Trophoblast cell (in vitro differentiated cells and primary cell): Measurements from ENCODE around the gene LACTBL1.
"Not testable (repeated sequence)": the region's sequence is repeated elsewhere in the genome, so short reads cannot be mapped to it uniquely, and the experiment has no call there.

Experiments
- DNase-seq, 2 donors: peaks; one replicate each; pipeline ENCODE4 v3.0.0-alpha.2; 2016
- H2AFZ ChIP-seq: 2 replicates; pipeline ENCODE4 v1.6.1; 2013; ENCODE audit warnings: low read length, moderate library complexity, mild to moderate bottlenecking; ENCODE audit not compliant: insufficient read depth, poor library complexity
- H2AK5ac ChIP-seq: 2 replicates; pipeline ENCODE4 v1.6.1; 2013; ENCODE audit warnings: mild to moderate bottlenecking, low read length
- H2BK120ac ChIP-seq: 2 replicates; pipeline ENCODE4 v1.6.1; 2013; ENCODE audit warnings: low read length, mild to moderate bottlenecking, moderate library complexity; ENCODE audit not compliant: insufficient read depth, poor library complexity
- H2BK12ac ChIP-seq: 2 replicates; pipeline ENCODE4 v1.6.1; 2013; ENCODE audit warnings: mild to moderate bottlenecking, low read length, moderate library complexity
- H2BK5ac ChIP-seq: 2 replicates; pipeline ENCODE4 v1.6.1; 2013; ENCODE audit warnings: low read length, low read depth, moderate library complexity, mild to moderate bottlenecking; ENCODE audit not compliant: poor library complexity
- H3K14ac ChIP-seq: 2 replicates; pipeline ENCODE4 v1.6.1; 2013; ENCODE audit warnings: mild to moderate bottlenecking, low read length
- H3K18ac ChIP-seq: 2 replicates; pipeline ENCODE4 v1.6.1; 2013; ENCODE audit warnings: mild to moderate bottlenecking, low read length
- H3K23ac ChIP-seq: 2 replicates; pipeline ENCODE4 v1.6.1; 2013; ENCODE audit warnings: low read length
- H3K27ac ChIP-seq: 2 replicates; pipeline ENCODE4 v1.5.1; 2013; ENCODE audit warnings: low read depth, mild to moderate bottlenecking, inconsistent platforms, low read length, moderate library complexity
- H3K27me3 ChIP-seq: 2 replicates; pipeline ENCODE4 v1.6.1; 2013; ENCODE audit warnings: inconsistent platforms, mild to moderate bottlenecking, low read length, moderate library complexity; ENCODE audit not compliant: insufficient read depth
- H3K36me3 ChIP-seq, 2 experiments: 1 replicate in 1 of 2; 2 replicates in 1 of 2; pipeline ENCODE4 v1.6.1; 2013; ENCODE audit warnings: low read length in 2 of 2, mild to moderate bottlenecking in 2 of 2, moderate library complexity in 1 of 2; ENCODE audit not compliant: insufficient read depth in 2 of 2, control insufficient read depth in 1 of 2
- H3K4ac ChIP-seq: 2 replicates; pipeline ENCODE4 v1.6.1; 2013; ENCODE audit warnings: low read depth, mild to moderate bottlenecking, low read length, moderate library complexity
- H3K4me1 ChIP-seq, 2 experiments: 1 replicate in 1 of 2; 2 replicates in 1 of 2; pipeline ENCODE4 v1.6.1; 2013; ENCODE audit warnings: low read length in 2 of 2, mild to moderate bottlenecking in 2 of 2, moderate library complexity in 1 of 2; ENCODE audit not compliant: insufficient read depth in 2 of 2, control insufficient read depth in 1 of 2
- H3K4me2 ChIP-seq: 2 replicates; pipeline ENCODE4 v1.6.1; 2013; ENCODE audit warnings: inconsistent platforms, mild to moderate bottlenecking, low read length, moderate library complexity
- H3K4me3 ChIP-seq: 2 replicates; pipeline ENCODE4 v1.5.1; 2013; ENCODE audit warnings: mild to moderate bottlenecking, low read depth, low read length, inconsistent platforms
- H3K79me1 ChIP-seq: one replicate; pipeline ENCODE4 v1.6.1; 2013; ENCODE audit warnings: low read length
- H3K79me2 ChIP-seq: 2 replicates; pipeline ENCODE4 v1.6.1; 2013; ENCODE audit warnings: low read length, mild to moderate bottlenecking; ENCODE audit not compliant: control insufficient read depth, insufficient read depth, poor library complexity
- H3K9ac ChIP-seq: 2 replicates; pipeline ENCODE4 v1.6.1; 2013; ENCODE audit warnings: mild to moderate bottlenecking, low read length
- H3K9me3 ChIP-seq: 2 replicates; pipeline ENCODE4 v1.6.1; 2013; ENCODE audit warnings: low read depth, mild to moderate bottlenecking, control low read depth, inconsistent platforms, low read length; ENCODE audit not compliant: insufficient read depth
- H4K12ac ChIP-seq: 2 replicates; pipeline ENCODE4 v1.6.1; 2013; ENCODE audit warnings: low read depth, mild to moderate bottlenecking, low read length, moderate library complexity
- H4K8ac ChIP-seq: 2 replicates; pipeline ENCODE4 v1.6.1; 2013; ENCODE audit warnings: low read depth, mild to moderate bottlenecking, low read length, moderate library complexity
- H4K91ac ChIP-seq: one replicate; pipeline ENCODE4 v1.6.1; 2013; ENCODE audit warnings: low read depth, mild to moderate bottlenecking, low read length, moderate library complexity
- WGBS: extraction: QIAGEN DNeasy Blood & Tissue Kit; methylation state at CpG from one replicate; pipeline ENCODE4 v1.1.7; 2013; ENCODE audit warnings: missing lambda C conversion rate; ENCODE audit not compliant: insufficient read length, insufficient coverage; ENCODE audit errors: extremely low coverage; 5-methylcytosine and 5-hydroxymethylcytosine counted together

LACTBL1 gene

GRCh38 chr1:23008901-23009300 lies 36.2 kb upstream of the LACTBL1 start:
- no peak overlapping the region for H3K27ac ChIP-seq
- no peak overlapping the region for H2BK5ac ChIP-seq
- H3K79me1 ChIP-seq, result no peaks in the 10 kb centered on the region
- no CpG with 5 or more reads among the region's 2 CpGs for WGBS
- H3K4me2 ChIP-seq, result no peak overlapping the region
- no peak overlapping the region for H4K91ac ChIP-seq
- H3K9me3 ChIP-seq, result peaks cover 3% of the 10 kb centered on the region
- H3K27me3 ChIP-seq, result no peaks in the 10 kb centered on the region
- no peaks in the 10 kb centered on the region for H3K79me2 ChIP-seq
- no peak overlapping the region for H3K23ac ChIP-seq
- no peak overlapping the region for H2AFZ ChIP-seq
- H3K4me3 ChIP-seq, result no peak overlapping the region
- H3K14ac ChIP-seq, result no peak overlapping the region
- H2AK5ac ChIP-seq, result no peak overlapping the region
- no peak overlapping the region for H2BK12ac ChIP-seq
- no peak overlapping the region for H2BK120ac ChIP-seq
- H4K12ac ChIP-seq, result no peak overlapping the region
- H3K9ac ChIP-seq, result no peak overlapping the region
- no peak for DNase-seq
- peaks cover 0 to 6% of the 10 kb centered on the region in 2 experiments for H3K4me1 ChIP-seq
- no peak overlapping the region for H3K4ac ChIP-seq
- no peak overlapping the region for H3K18ac ChIP-seq
- H4K8ac ChIP-seq, result no peak overlapping the region
- no peaks in the 10 kb centered on the region for H3K36me3 ChIP-seq

- H3K4me1 ChIP-seq, result peaks cover 0 to 8% of the 10 kb centered on the region in 2 experiments
Observed at GRCh38 chr1:23007106-23007505, 34.4 kb upstream of the LACTBL1 start.

GRCh38 chr1:23004769-23005168 lies 32.1 kb upstream of the LACTBL1 start:
- H2BK120ac ChIP-seq, H2AK5ac ChIP-seq, H3K27me3 ChIP-seq, H3K27ac ChIP-seq, H3K23ac ChIP-seq, H2BK5ac ChIP-seq, H3K14ac ChIP-seq, H3K9me3 ChIP-seq, H3K79me2 ChIP-seq, H3K9ac ChIP-seq, H3K4ac ChIP-seq, H3K18ac ChIP-seq, H2AFZ ChIP-seq, H3K4me2 ChIP-seq, H3K4me3 ChIP-seq, H4K8ac ChIP-seq, H3K79me1 ChIP-seq, H4K91ac ChIP-seq, H3K36me3 ChIP-seq, H3K4me1 ChIP-seq, H4K12ac ChIP-seq, H2BK12ac ChIP-seq: not testable (repeated sequence)
- WGBS, result no CpG with 5 or more reads among the region's 3 CpGs
- peak in 1 of 2 donors; percentile 46 for DNase-seq

More at GRCh38 chr1:23007106-23007505, 34.4 kb upstream of the LACTBL1 start:
- H3K79me1 ChIP-seq, result no peaks in the 10 kb centered on the region
- no peak overlapping the region for H3K9ac ChIP-seq
- H4K12ac ChIP-seq, result no peak overlapping the region
- no peak overlapping the region for H3K4me2 ChIP-seq
- no peak overlapping the region for H3K4me3 ChIP-seq
- H4K8ac ChIP-seq, result no peak overlapping the region
- no peak overlapping the region for H2BK5ac ChIP-seq
- H3K27me3 ChIP-seq, result no peaks in the 10 kb centered on the region
- no peaks in the 10 kb centered on the region for H3K36me3 ChIP-seq
- H2AK5ac ChIP-seq, result no peak overlapping the region
- H3K23ac ChIP-seq, result no peak overlapping the region
- H3K4ac ChIP-seq, result no peak overlapping the region
- no peak overlapping the region for H2AFZ ChIP-seq
- peaks cover 4% of the 10 kb centered on the region for H3K9me3 ChIP-seq
- H3K79me2 ChIP-seq, result no peaks in the 10 kb centered on the region
- peak; percentile 85 to 99 for DNase-seq
- H4K91ac ChIP-seq, result no peak overlapping the region
- H2BK12ac ChIP-seq, result no peak overlapping the region
- no peak overlapping the region for H3K14ac ChIP-seq
- H3K27ac ChIP-seq, result no peak overlapping the region
- no peak overlapping the region for H2BK120ac ChIP-seq
- H3K18ac ChIP-seq, result no peak overlapping the region
- no CpG with 5 or more reads among the region's 4 CpGs for WGBS

GRCh38 chr1:23004112-23004511 lies 31.4 kb upstream of the LACTBL1 start:
- Histone ChIP-seq H3K14ac (no peak overlapping the region), H4K8ac (no peak overlapping the region), H3K4ac (no peak overlapping the region), H3K4me3 (no peak overlapping the region), H3K23ac (no peak overlapping the region), H3K18ac (no peak overlapping the region), H3K79me1 (no peaks in the 10 kb centered on the region), H2AFZ (no peak overlapping the region), H3K36me3 (no peaks in the 10 kb centered on the region), H3K27ac (no peak overlapping the region), H4K91ac (no peak overlapping the region), H2AK5ac (no peak overlapping the region), H2BK120ac (no peak overlapping the region), H2BK5ac (no peak overlapping the region), H3K9me3 (peaks cover 4% of the 10 kb centered on the region), H2BK12ac (no peak overlapping the region), H3K9ac (no peak overlapping the region), H4K12ac (no peak overlapping the region), H3K4me2 (no peak overlapping the region), H3K27me3 (no peaks in the 10 kb centered on the region), H3K79me2 (no peaks in the 10 kb centered on the region), H3K4me1 (peaks cover 0 to 3% of the 10 kb centered on the region in 2 experiments)
- no peak for DNase-seq
- WGBS, result no CpG with 5 or more reads among the region's 3 CpGs
